GM12874 (cell line): Measurements from ENCODE around the gene USP20.

Experiments
- TF ChIP-seq, protein P1 (sequence below): IDR thresholded peaks from 2 replicates; pipeline ENCODE4 v1.5.1; 2011; ENCODE audit warnings: low read depth, mild to moderate bottlenecking, control low read depth, low read length, moderate library complexity; ENCODE audit not compliant: insufficient read depth

Gene USP20

DNA sequence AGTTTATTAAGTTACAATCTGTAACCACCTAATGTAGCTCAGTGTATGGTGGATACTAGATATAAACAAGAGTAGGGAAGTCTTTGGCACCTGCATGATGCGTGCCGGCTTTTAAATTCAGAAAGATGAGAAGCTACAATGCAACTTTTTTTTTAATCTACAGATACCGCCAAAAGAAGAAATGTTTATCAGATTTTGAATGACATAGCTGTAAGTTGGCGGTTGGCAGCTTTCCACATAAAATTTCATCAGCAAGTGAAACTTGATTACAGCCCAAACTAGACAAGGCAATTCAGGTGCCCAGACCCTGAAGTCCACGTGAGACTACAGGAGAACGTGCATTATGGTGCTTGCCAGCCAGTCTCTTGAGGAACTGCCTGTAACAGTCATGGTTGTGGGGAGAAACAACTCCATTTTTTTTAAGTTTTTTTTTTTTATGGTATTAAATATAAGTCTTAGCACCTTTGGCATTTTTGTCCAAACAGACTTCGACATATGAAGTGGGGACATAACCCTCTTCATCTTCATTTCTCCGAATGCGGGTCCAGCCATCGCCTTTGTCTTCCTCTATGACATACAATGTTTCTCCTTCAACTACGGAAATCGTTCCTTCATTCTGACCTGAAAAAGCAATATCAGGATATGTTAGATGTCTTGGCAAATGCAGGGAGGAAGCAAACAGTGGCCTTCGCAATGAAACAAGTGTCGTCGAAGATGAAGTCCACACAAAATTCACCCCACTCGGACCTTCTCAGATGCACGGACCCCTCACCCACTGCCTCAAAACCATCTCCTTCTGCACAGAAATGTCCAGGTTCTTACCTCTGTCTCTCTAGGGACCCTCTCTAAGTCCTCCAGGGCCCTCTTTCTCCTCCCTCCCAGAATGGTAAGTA lies 60.4 kb downstream of the USP20 start:
- TF ChIP-seq, protein P1, sequence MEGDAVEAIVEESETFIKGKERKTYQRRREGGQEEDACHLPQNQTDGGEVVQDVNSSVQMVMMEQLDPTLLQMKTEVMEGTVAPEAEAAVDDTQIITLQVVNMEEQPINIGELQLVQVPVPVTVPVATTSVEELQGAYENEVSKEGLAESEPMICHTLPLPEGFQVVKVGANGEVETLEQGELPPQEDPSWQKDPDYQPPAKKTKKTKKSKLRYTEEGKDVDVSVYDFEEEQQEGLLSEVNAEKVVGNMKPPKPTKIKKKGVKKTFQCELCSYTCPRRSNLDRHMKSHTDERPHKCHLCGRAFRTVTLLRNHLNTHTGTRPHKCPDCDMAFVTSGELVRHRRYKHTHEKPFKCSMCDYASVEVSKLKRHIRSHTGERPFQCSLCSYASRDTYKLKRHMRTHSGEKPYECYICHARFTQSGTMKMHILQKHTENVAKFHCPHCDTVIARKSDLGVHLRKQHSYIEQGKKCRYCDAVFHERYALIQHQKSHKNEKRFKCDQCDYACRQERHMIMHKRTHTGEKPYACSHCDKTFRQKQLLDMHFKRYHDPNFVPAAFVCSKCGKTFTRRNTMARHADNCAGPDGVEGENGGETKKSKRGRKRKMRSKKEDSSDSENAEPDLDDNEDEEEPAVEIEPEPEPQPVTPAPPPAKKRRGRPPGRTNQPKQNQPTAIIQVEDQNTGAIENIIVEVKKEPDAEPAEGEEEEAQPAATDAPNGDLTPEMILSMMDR, result no peak

GRCh38 chr9:129897263-129897662 lies 62.0 kb downstream of the USP20 start:
- TF ChIP-seq, protein P1, result no peak

DNA sequence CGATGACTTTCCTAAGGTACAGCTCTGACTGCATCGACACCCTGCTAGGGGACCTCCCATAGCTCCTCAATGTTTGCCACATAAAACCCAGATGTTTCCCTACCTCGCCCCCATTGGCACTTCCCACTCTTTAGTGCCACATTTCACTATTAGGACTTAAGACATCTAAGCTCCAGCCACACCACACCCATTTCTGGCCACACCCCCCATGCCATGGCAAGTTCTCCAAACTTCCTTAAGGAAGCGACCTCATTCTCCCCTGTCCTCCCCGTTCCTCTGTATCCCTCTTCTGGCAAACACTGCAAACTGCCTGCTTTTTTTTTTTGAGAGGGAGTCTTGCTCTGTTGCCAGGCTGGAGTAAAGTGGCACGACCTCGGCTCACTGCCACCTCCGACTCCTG lies 62.9 kb downstream of the USP20 start:
- TF ChIP-seq, protein P1, result no peak

DNA sequence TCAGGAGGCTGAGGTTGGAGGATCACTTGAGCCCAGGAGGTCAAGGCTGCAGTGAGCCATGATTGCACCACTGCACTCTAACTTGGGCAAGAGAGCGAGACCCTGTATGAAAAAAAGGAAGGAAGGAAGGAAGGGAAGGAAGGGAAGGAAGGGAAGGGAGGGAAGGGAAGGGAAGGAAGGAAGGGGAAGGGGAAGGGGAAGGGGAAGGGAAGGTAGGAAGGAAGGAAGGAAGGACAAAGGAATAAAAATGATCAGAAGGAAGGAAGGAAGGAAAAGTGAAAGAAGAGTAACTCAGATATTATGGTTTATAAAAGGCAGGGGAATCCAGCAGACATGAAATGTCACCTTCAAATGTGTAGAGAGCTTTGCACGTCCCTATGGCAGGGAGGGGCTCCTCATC lies 64.4 kb downstream of the USP20 start:
- TF ChIP-seq, protein P1, result no peak

- TF ChIP-seq, protein P1, result no peak
These were observed 65.2 kb downstream of the USP20 start for GRCh38 chr9:129900263-129901027.

- TF ChIP-seq, protein P1, result no peak
These were observed 66.9 kb downstream of the USP20 start for GRCh38 chr9:129901993-129902739.

GRCh38 chr9:129902740-129903134 lies 67.5 kb downstream of the USP20 start:
- TF ChIP-seq, protein P1, result no peak
